Middle frontal gyrus (tissue), 1 donor: ENCODE results near the gene KRTAP2-3.
"Not testable (repeated sequence)": the region's sequence is repeated elsewhere in the genome, so short reads cannot be mapped to it uniquely, and the experiment has no call there.

Source experiments
- DNase-seq: peaks from one replicate; pipeline ENCODE4 v3.0.0-alpha.2; 2015; ENCODE audit warnings: low spot score; ENCODE audit errors: extremely low spot score

KRTAP2-3 gene

DNA sequence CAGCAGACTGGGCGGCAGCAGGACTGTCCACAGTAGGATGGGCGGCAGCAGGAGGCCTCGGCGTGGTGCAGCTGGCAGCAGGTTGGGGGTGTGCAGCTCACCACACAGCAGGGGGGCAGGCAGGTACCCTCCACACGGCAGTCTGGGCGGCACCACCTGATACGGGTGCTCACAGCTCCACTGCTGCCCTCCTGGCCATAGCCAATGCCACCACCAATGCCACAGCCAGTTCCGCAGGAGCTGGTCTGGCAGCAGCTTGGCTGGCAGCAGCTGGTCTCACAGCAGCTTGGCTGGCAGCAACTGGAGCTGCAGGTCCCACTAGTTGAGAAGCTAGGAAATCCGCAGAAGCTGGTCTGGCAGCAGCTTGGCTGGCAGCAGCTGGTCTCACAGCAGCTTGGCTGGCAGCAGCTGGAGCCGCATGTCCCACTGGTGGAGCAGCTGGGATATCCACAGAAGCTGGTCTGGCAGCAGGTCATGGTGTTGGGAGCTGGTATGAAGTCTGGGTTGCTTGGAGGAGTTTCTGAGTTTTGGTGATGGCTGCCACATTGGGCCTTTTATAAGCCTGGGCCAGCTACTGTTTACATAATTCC, 25.5 kb downstream of the KRTAP2-3 start, which contains the start of gene KRTAP1-3:
Gene KRTAP1-3, minus strand, starts transcription at position 529 of the 590 bp plus-strand sequence. Its CDS starts 53 bp downstream, at position 476.
- not testable (repeated sequence) for DNase-seq

DNA sequence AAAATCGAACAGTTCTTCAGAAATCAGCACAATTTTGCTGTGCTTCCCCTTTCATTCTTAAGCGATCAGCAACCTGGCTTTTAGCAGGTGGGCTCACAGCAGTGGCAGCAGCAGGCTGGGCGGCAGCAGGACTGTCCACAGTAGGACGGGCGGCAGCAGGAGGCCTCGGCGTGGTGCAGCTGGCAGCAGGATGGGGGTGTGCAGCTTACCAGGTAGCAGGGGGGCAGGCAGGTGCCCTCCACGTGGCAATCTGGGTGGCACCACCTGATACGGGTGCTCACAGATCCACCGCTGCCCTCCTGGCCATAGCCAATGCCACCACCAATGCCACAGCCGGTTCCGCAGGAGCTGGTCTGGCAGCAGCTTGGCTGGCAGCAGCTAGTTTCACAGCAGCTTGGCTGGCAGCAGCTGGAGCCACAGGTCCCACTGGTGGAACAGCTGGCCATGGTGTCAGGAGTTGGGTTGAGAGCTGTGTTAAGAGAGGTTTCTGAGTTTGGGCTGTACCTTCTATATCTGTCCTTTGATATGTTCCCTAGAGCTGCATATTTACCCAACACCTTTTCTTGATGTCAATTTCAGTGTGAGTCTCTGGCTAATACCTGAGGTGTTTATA, 30.2 kb downstream of the KRTAP2-3 start, which contains the start of gene KRTAP1-4:
Gene KRTAP1-4, minus strand, starts transcription at position 563 of the 613 bp plus-strand sequence. Its CDS starts 117 bp downstream, at position 446.
- DNase-seq, result no peak

DNA sequence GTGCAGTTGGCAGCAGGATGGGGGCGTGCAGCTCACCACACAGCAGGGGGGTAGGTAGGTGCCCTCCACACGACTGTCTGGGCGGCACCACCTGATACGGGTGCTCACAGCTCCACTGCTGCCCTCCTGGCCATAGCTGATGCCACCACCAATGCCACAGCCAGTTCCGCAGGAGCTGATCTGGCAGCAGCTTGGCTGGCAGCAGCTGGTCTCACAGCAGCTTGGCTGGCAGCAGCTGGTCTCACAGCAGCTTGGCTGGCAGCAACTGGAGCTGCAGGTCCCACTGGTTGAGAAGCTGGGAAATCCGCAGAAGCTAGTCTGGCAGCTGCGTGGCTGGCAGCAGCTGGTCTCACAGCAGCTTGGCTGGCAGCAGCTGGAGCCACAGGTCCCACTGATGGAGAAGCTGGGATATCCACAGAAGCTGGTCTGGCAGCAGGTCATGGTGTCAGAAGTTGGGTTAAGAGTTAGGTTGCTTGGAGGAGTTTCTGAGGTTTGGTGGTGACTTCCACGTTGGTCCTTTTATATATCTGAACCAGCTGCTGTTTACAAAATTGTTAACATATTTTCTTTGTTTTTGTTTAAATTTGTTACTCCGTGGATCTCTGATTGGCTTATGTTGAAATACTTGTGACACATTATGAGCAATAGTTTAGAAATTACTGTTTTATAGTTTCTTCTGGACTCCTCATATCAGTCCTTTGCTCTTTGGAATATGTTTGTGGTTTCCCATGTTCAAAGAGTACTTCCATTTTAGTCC, 33.0 kb downstream of the KRTAP2-3 start, which contains the start of gene KRTAP1-5:
Gene KRTAP1-5, minus strand, starts transcription at position 494 of the 757 bp plus-strand sequence. Its CDS starts 53 bp downstream, at position 441.
- no peak for DNase-seq

DNA sequence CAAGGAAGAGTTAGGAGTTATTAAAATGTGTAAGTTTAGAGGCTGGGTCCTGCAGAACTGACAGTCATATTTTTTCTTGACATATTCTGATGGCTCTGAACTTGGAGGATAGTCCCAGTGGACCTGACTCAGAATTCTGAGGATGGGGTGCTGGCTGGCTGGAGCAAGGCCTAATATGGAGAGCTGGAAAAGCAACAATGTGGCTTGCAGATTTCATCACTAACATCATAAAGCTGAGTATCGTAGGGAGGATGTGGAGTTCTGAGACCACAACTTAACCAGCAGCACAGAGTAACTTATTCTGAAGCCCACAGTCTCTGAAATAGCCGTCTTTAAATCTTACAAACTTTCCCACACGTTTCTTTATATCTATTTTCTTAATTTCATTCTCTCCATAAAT, 35.2 kb downstream of the KRTAP2-3 start:
- DNase-seq, result no peak

DNA sequence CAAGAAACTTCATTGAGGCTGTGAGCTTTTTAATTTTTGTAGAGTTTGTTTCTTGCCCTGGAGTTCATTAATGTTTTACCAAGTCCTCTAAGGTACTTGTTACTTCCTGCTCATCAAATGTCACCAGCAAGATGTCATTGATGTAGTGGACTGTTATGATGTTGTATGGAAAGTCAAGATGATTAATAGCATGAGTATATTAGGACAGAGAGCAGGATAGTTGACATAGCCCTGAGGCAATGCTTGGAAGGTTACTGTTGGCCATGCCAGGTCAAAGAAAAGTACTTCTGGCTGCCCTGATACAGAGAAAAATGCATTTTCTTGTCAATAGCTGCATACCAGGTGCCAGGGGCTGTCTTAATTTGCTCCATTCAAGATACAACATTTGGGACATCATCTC, 39.6 kb downstream of the KRTAP2-3 start:
- DNase-seq, result no peak

DNA sequence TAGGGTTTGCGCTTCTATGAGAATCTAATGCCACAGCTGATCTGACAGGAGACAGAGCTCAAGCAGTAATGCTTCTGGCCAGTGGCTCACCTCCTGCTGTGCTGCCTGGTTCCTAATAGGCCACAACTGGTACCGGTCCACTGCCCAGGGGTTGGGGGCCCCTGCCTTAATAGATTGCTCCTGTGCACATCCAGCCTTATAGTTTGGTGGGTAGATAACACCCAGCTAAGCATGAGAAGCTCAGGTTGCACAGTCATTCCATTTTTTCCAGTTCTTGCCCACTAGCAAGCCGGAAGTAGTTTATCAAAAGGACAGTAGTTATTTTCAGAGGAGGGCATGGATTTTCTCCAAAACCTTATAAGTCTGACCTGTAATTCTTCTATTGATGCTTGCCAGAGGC, 40.5 kb downstream of the KRTAP2-3 start:
- no peak for DNase-seq

DNA sequence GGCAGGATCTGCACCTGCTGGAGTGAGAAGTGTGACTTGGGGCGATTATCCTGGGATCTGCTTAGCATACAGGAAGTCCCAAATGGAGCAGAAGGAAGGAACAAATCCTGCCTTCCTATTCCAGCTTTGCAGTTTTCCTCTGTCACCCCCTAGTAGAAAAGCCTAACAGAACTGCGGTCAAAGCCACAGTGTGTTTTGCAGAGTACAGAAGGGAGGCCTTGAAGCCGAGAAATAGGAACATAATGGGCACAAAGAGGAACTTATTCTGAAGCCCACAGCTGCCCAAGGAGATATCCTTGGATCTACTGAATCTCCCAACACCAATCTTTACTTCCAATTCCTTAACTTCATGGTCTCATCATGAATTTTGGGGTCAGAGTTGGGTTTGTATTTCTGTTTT, 41.4 kb downstream of the KRTAP2-3 start:
- DNase-seq, result no peak

DNA sequence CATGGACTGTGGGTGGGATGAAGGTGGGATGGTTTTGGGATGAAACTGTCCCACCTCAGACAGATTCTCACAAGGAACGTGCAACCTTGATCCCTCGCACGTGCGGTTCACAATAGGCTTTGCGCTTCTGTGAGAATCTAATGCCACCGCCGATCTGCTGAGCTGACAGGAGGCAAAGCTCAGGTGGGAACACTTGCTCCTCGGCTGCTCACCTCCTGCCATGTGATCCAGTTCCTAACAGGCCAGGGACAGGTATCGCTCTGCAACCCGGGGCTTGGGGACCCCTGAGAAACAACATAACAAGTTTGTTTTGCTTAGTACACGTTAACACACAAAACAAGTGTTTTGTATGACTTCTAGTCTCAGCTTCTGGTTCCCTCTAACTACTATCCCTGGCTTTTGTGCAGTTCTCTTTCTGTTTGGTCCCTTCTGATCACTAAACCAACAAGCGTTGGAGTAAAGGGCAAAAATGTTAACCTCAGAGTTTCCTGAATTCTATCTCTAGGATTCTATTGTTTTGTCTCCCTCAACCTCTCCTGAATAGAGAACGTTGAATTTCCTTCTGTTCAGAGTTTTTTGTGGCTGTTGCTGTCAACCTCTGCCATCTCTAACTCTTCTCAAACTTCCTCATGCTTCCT, 43.2 kb downstream of the KRTAP2-3 start:
- DNase-seq, result no peak

DNA sequence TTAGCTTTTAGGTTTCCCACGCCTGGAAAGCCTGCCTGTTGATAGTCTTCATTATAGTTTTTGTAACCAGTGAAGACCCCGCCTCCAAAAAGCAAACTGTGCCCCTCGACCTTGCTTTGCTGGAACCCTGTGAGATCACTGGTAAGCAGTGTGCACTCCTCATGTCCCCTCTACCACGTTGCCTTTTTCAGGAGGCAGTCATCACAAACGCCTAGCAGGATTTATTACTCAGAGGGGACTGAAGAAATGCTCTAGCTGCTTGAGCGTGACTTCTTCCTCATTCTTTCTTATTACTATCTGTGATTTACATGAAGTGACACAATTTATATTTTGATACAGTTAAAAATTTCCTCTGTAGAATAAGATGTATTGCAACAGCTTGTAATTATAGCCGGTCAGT, 44.5 kb downstream of the KRTAP2-3 start:
- no peak for DNase-seq

DNA sequence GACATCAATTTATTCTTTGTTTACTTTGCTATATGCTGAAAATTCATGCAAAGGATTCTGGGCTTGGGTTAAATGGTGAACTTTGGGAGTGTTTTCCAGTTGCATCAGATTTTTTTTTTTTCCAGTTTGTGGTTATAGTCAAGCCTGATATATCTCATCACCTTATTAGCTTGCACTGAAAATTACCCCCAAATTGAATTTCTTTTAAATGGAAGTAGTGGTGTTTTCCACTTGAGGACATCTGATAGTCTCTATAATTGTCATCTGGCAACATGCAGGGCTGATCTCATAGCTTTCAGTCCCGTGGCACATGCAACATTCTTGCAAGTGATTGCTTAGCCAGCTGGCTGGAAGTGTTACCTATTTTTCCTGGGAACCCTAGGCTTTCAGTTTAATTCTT, 46.3 kb downstream of the KRTAP2-3 start:
- DNase-seq, result no peak

DNA sequence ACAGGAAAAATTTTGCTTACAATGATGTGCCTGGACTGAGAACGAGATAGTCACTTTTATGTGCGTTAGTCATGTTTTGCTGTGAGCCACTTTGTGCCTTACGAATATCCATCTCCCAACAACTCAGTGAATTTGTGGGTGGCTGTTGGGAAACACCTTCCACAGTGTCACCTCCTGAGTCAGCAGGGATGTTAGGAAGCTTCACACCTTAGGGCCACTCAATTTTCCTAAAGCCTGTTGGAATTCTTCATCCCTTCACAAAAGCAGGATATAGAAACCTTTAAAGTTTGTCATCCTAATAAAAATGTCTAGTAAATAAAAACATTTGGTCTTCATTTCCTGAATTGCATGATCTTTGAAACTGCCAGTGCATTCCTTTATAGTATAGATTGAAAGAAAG, 46.7 kb downstream of the KRTAP2-3 start:
- DNase-seq, result no peak

DNA sequence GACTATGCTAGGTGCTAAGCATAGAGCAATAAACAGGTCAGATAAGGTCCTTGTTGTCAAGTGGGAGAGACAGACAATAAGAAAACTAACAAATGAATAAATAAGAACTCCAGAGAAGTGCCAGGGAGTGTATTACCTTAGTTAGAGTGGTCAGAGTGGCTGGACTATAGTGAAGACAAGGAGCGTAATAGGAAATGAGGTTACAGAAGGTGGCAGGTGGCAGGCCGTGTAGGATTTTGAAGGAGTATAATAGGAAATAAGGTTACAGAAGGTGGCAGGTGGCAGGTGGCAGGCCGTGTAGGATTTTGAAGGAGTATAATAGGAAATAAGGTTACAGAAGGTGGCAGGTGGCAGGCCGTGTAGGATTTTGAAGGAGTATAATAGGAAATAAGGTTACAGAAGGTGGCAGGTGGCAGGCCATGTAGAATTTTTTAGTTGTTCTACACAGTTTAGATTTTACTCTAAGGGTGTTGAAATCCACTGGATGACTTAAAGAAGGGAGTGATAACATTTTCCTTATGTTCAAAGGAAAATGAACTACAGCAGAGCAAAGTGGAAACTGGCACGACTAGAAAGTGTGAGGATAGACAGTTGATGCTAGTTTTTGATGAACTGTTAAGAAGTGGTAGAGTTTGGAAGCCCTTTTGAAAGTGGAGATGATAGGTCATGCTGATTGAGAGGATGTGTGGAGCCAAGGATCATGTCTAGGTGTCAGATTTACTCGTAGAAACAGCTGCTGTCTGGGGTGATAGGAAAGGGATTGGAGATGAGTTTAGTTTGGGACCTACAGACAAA, 47.4 kb downstream of the KRTAP2-3 start:
- no peak for DNase-seq

DNA sequence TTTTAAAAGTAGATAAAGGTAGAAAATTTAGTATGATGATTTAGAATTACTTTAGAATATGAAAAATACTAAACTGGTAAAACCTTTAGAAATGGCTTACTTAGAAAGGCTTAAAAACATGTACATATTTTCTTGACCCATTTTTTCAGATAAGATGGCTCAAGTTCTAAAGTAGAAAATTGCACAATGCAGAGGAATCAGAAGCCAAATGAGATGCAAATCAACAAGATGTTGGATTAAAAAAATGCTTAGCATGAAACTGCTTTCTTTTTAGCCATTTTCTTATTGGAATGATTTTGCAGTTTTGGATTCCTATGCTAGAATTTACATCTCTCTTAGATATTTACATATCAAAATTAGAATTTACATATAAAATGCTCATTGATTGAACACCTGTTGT, 49.5 kb downstream of the KRTAP2-3 start:
- no peak for DNase-seq

DNA sequence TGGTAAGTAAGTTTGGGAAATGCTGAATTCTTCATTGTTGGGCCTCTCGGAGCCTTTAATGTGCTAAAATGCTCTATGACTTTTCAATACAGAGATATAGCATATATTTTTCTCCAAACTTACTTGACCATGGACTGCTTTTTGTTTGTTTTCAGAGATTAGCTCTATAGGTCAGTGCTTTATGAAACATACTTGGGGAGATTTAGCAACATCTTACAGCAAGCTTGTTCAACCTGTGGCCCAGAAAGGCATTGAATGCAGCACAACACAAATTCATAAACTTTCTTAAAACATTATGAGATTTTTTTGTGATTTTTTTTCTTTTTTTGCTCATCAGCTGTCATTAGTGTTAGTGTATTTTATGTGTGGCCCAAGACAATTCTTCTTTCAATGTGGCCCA, 50.0 kb downstream of the KRTAP2-3 start:
- DNase-seq, result no peak

DNA sequence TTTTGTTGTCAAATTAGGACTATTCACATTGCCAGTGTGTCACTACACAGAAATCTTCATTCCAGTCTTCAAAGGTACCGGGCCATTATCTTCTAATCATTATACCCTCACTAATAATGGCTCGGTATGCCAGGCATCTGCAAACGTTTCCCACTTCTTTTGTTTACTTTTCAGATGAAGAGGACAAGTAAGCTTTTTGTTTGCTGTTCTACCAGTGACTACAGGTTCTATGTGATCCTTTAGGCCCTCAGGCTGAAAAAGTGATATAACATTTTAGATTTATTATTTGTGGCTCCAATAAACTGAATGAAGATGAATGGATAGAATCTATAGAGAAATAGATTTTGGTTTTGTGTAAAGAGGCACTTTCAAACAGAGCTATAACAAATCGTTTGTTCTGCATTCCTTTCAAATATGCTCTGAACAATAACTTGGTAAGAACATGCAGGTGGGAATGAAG, 50.6 kb downstream of the KRTAP2-3 start:
- DNase-seq, result no peak
